HL-60 (cell line): ENCODE results near the gene TRUB1.

Experiments used
- DNase-seq, 2 experiments: peaks; one replicate each; pipeline ENCODE4 v3.0.0-alpha.2; 2010 to 2020; ENCODE audit warnings: low read depth in 1 of 2, low spot score in 1 of 2
- H3K27ac ChIP-seq: fragments of 250-450 bp; sonication (Bioruptor Pico); replicated peaks from 2 replicates; pipeline ENCODE4 v1.5.1; 2020; ENCODE audit warnings: mild to moderate bottlenecking, moderate library complexity
- H3K27me3 ChIP-seq: fragments of 250-450 bp; sonication (Bioruptor Pico); 2 replicates; pipeline ENCODE4 v1.5.1; 2021; ENCODE audit warnings: mild to moderate bottlenecking, moderate library complexity; ENCODE audit not compliant: insufficient read depth, poor library complexity, severe bottlenecking
- H3K4me3 ChIP-seq: replicated peaks from 2 replicates; pipeline ENCODE4 v1.5.1; 2011; ENCODE audit warnings: mild to moderate bottlenecking, control low read depth, low read length; ENCODE audit not compliant: insufficient read depth
- GABPA ChIP-seq: IDR thresholded peaks from 2 replicates; pipeline ENCODE4 v1.6.1; 2012; ENCODE audit warnings: low read depth
- POLR2AphosphoS5 ChIP-seq: IDR thresholded peaks from 2 replicates; pipeline ENCODE4 v1.6.1; 2012; ENCODE audit warnings: low read depth
- SPI1 ChIP-seq: IDR thresholded peaks from 2 replicates; pipeline ENCODE4 v1.6.1; 2012; ENCODE audit warnings: low read depth, mild to moderate bottlenecking, borderline replicate concordance
- TF ChIP-seq, protein P1 (sequence below): IDR thresholded peaks from 2 replicates; pipeline ENCODE4 v1.6.1; 2012; ENCODE audit warnings: low read depth; ENCODE audit not compliant: insufficient replicate concordance
- TF ChIP-seq, protein P2 (sequence below): IDR thresholded peaks from one replicate; pipeline ENCODE4 v1.5.1; 2011; ENCODE audit warnings: low read length, control low read depth, inconsistent platforms; ENCODE audit not compliant: insufficient read depth

Gene TRUB1

DNA sequence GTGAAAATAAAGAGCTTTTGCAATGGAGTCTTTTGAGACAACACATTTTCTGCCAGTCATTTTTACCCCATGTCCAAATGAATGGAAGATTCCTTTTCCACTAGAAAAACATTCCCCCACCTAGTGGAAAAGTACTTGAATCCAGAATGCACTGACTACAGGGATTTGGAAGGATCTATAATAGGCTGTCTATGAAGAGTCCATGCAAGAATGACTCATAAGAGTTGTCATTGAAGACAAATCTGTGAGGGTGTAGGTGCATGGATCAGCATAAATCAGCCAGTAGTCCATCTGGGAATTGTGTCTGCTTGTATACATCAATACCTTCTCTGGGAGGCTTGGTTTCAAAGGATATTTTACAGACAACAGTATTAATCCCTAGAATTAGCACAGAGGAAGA, 32.5 kb upstream of the TRUB1 start:
- no peak overlapping the region for H3K27ac ChIP-seq
- TF ChIP-seq SPI1 (no peak), GABPA (no peak), POLR2AphosphoS5 (no peak)
- TF ChIP-seq, protein P1, sequence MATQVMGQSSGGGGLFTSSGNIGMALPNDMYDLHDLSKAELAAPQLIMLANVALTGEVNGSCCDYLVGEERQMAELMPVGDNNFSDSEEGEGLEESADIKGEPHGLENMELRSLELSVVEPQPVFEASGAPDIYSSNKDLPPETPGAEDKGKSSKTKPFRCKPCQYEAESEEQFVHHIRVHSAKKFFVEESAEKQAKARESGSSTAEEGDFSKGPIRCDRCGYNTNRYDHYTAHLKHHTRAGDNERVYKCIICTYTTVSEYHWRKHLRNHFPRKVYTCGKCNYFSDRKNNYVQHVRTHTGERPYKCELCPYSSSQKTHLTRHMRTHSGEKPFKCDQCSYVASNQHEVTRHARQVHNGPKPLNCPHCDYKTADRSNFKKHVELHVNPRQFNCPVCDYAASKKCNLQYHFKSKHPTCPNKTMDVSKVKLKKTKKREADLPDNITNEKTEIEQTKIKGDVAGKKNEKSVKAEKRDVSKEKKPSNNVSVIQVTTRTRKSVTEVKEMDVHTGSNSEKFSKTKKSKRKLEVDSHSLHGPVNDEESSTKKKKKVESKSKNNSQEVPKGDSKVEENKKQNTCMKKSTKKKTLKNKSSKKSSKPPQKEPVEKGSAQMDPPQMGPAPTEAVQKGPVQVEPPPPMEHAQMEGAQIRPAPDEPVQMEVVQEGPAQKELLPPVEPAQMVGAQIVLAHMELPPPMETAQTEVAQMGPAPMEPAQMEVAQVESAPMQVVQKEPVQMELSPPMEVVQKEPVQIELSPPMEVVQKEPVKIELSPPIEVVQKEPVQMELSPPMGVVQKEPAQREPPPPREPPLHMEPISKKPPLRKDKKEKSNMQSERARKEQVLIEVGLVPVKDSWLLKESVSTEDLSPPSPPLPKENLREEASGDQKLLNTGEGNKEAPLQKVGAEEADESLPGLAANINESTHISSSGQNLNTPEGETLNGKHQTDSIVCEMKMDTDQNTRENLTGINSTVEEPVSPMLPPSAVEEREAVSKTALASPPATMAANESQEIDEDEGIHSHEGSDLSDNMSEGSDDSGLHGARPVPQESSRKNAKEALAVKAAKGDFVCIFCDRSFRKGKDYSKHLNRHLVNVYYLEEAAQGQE = no peak
- TF ChIP-seq, protein P2, sequence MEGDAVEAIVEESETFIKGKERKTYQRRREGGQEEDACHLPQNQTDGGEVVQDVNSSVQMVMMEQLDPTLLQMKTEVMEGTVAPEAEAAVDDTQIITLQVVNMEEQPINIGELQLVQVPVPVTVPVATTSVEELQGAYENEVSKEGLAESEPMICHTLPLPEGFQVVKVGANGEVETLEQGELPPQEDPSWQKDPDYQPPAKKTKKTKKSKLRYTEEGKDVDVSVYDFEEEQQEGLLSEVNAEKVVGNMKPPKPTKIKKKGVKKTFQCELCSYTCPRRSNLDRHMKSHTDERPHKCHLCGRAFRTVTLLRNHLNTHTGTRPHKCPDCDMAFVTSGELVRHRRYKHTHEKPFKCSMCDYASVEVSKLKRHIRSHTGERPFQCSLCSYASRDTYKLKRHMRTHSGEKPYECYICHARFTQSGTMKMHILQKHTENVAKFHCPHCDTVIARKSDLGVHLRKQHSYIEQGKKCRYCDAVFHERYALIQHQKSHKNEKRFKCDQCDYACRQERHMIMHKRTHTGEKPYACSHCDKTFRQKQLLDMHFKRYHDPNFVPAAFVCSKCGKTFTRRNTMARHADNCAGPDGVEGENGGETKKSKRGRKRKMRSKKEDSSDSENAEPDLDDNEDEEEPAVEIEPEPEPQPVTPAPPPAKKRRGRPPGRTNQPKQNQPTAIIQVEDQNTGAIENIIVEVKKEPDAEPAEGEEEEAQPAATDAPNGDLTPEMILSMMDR = no peak
- peaks cover 2% of the 10 kb centered on the region for H3K27me3 ChIP-seq
- no peak for DNase-seq
- no peak overlapping the region for H3K4me3 ChIP-seq

DNA sequence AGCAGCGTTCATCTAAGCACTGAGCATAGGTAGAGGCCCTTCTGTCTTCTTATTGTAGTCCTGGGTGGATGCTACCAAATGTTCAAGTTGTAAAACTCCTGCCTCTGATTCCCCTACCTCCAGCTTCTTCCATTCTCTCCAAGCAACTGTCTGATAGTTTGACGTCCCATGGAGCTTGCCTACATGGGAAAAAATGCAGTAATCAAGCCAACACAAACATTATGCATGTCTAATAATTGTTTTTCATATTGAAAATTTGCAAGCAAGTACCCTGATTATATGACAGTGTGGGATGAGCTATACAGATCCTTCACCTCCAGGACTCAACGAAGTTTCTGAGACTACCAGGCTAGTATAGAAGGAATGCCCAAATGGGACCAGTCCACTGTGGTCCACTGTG, 31.0 kb upstream of the TRUB1 start:
- Histone ChIP-seq H3K27me3 (peaks cover 2% of the 10 kb centered on the region), H3K27ac (no peak overlapping the region), H3K4me3 (no peak overlapping the region)
- DNase-seq = no peak
- TF ChIP-seq POLR2AphosphoS5 (no peak), SPI1 (no peak), GABPA (no peak)
- TF ChIP-seq, protein P1 = no peak
- TF ChIP-seq, protein P2 = no peak

DNA sequence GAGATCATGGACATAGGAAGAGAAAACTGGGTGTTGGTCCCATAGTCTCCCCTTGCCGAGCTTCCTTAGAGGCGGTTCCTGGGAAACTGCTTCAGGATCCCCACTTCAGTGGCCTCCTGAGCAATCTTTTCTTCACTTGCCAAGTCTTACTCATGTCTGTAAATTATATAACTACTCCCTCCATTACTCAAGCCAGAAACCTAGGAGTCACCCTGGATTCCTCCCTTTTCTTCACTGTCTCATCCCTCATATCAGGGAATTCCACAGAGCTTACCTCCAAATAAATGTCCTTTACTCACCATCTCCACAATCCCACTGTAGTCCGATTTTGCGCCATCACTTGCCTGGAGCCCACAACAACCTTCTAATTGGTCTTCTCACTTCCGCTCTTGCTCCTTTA, 29.1 kb upstream of the TRUB1 start:
- TF ChIP-seq, protein P2 = no peak
- TF ChIP-seq POLR2AphosphoS5 (no peak), SPI1 (no peak), GABPA (no peak)
- DNase-seq = no peak
- Histone ChIP-seq H3K4me3 (no peak overlapping the region), H3K27ac (no peak overlapping the region), H3K27me3 (peaks cover 2% of the 10 kb centered on the region)

DNA sequence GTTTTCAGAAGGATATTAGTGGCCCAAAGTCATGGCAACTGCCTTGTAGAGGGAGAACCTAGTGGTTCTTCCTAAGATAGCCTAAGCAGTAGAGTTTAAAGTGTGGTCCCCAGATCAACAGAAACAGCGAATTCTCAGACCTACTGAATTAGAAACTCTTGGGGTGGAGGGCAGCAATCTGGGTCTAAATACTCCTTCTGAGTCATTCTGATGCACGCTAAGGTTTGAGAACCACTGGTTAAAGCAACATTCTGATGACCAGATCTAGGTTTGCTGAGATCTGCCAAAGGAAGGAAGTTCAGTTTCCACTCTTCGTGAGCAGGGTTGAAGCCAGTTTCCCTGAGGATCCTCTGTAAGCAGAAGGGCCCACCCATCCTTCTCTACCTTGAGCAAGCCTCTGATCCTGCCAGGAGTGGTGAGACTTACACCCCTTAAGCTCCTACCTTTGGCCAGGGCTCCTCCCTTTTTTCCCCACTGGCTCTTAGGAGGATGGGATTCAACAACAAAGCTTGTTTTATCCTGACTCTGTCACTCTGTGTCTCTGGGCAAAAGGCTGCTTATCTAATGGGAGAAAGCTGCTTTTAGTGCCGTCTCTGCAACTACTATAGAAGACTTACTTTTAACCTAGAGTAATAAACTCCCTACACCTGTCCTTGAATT, 26.8 kb upstream of the TRUB1 start:
- H3K4me3 ChIP-seq = no peak overlapping the region
- no peak overlapping the region for H3K27ac ChIP-seq
- TF ChIP-seq GABPA = no peak
- TF ChIP-seq POLR2AphosphoS5 = no peak
- TF ChIP-seq SPI1 = no peak
- TF ChIP-seq, protein P2 = no peak
- TF ChIP-seq, protein P1 = no peak
- DNase-seq = no peak
- H3K27me3 ChIP-seq = no peaks in the 10 kb centered on the region
